HUDEP-2 (cell line): Measurements from ENCODE around the gene ASTN2.
A peak's percentile ranks its signal among the peaks of the same experiment; 100 is the strongest.

ENCODE experiments used
- DNase-seq, 76 experiments: peaks; one replicate each; lab custom pipeline; 2025; ENCODE audit not compliant: unreplicated experiment in 76 of 76; lab: John Stamatoyannopoulos, UW

The ASTN2 gene

DNA sequence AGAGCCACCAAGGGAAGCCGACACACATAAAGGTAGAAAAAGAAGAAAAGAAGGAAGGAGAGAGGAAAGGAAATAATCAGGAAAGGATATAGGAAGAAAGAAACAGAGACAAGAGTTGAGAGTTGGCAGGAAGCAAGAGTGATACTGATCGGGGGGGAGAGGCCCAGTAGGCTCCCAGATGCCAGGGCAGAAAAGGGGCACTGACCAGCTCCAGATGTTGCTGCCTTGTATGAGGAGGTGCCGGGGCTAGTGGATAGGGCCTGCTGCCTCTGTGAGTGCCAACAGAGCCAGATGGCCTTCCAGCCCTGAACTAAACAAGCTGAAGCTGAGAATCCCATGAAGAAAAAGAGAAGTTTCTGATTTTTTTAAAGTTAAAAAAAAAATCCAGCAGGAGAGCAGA, 809.8 kb downstream of the ASTN2 start:
- DNase-seq: no peak

DNA sequence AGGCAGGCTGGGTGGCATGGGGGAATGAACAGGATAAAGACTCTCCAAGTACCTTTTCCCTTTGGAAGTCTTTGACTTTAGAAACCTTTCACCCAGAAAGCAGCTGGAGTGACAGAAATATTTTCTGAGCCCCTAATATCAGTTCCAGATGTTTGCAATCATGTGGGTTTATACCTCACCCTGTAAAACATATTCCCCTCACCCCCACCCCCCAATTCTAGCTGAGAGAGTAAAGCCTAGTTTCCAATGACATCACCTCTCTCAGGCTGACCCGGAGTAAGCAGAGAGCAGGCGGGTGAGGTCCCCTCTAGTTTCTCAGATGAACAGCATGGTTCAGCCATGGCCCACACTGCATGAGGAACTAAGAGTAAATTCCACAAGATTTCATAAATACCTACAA, 810.6 kb downstream of the ASTN2 start:
- no peak for DNase-seq

DNA sequence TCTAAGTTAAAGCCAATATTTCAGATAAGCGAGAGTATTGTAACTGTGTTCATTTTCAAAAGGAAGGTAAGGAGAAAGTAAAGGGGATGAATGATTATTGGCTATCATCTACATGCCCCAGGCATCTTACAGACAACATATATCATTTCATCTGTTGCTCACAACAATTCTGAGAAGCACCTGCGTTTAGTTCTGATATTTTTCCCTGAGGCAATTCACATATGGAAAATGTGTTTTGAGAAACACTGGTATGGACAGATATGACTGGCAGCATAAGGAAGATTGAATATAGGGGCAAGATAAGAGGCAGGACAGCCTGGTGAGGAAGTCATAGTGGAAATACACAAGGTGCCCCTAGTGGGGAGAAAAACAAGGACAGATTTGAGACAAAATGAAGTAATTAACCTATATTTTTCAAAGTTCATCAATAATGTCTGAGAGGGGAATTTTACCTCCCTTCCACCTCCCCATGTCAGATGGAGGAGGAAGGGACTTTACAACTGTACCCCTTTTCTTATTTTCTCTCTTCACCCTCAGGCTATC, 815.4 kb downstream of the ASTN2 start:
- peak in 9 of 76 experiments; percentile 2 to 30 (median 21) for DNase-seq

DNA sequence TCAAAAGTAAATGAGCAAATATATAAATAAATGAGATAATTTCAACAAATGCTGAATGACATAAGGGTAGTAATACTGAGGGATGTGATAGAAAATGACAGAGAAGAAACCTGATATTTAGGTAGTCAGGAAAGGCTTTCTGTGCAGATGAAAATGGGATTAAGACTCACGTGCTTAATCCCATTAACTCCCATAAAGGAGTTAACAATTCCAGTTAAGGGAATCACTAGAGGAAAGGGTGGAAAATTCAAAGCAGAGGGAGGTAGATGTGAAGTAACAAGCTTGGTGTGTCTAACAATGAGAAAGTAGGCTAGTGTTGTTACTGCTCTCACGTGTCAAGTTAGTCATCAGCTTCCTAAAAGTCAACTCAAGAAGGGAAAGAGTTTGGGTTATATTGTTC, 818.2 kb downstream of the ASTN2 start:
- no peak for DNase-seq

DNA sequence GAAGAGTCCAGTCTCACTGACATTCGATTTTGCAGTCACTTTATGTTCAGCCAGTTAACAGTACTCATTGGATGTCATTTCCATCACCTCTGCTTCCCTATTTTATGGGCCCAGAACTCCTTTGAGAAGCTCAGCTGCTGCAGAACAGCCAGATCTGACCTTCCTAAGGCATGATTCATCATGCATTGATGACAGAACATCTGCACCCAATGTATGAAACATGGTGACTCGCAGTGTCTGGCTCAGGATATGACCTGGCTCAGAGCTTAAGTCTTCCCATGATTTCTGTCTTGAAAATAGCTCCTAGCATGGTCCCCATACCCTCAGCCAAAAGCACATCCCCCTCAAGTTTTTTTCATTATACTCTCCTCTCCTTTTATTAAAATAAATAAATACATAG, 820.3 kb downstream of the ASTN2 start:
- no peak for DNase-seq

DNA sequence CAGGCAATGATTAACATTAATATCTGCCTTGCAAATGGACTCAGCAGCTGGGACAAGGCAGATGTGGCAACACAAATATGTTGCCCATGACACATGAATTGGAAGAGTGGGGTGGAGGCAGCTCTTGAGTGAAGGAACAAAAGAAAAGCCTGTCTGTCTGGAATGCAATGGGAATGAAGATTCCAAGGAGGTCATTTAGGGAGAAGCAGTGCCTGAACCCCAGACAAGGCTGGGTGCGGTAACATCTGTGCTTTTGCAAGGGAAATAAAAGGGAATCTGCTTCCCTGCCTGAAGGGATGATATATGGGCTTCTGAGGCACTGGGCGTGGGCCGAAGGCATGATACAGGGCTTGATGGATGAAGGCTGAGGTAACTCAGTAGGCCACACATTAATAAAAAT, 821.9 kb downstream of the ASTN2 start:
- DNase-seq: no peak

DNA sequence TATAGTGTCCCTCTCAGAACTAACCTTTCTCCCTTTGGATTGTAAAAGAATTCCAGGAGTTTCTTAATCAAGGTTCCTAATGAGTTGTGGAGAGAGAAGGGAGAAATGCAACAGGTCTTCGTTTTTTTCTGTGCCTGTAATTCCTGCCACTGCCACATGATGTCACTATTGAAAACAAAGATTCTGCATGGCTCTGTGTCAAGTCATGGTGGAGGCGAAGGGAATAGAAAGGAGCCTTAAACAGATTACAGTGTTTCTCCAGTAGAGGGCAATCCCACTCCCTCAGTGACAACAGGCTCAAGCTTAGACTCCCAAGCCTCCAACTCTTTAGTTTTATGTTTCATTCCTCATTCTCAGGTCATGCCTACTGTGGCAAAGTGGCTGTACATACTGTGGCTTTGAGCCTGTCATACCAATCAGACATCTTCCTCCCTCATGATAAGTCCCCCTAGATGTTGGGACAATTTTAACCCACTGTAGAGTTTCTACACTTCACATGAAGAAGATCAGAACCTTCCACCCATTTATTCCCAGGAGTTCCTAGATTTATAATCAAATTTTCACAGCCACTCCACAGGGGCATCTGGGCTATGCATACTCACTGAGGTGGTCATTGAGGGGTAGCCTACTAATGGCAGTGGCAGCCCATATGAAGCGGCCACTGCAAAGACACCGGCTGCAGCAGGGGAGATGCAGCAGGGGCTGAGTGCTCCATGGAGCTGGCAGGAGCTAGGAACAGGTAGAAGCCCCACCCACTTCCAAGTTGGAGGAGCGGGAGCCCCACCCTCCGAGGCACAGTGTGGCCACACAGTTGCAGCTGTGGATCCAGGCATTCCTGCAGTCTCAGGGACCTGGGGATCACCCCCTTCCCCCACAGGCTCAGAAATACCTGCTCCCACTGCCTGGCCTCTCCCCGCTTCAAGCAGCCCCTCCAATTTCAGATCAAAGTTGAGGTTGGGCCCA, 825.2 kb downstream of the ASTN2 start:
- DNase-seq: peak in 49 of 76 experiments; percentile 2 to 78 (median 35)

DNA sequence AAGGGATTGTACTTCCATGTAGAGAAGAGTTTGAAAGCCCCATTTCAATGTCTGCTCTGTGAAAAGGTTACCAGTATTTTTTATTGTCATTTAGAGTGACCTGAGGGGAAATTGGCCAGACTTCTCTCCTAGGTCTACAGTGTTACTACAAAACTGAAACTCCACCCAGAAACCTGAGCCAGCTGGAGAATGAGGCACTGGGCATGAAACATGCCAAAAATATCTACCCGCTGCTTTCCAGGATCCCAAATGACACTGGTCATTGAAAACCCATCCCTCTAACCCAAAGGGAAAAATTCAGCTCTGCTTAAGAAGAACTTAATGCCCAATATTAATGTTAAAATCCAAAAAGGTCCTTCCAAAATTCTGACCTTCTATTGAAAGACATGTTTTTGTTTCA, 826.9 kb downstream of the ASTN2 start:
- no peak for DNase-seq

DNA sequence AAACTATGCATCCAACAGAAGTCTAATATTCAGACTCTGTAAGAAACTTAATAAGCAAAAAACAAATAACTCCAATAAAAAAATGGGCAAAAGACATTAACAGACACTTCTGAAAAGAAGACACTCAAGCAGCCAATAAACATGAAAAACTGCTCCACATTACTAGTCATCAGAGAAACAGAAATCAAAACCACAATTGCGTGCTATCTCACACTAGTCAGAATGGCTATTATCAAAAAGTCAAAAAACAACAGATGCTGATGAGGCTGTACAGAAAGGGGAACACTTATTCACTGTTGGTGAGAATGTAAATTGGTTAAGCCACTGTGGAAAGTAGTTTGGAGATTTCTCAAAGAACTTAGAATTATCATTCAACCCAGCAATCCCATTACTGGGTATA, 829.0 kb downstream of the ASTN2 start:
- no peak for DNase-seq

DNA sequence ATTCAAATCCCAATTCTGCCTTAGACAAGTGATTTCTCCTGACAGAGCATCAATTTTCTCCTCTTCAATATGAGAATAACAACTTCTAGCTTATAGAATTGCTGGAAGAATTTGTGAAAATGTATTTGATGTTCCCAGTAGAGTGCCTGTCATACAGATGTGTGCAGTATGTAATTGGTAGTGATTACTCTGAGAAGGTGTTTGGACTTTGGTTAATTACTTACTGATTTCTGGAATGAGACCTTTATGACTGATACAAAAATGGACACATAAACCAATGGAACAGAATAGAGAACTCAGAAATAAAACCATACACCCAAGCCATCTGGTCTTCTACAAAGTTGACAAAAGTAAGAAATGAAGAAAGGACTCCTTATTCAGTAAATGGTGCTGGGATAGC, 829.7 kb downstream of the ASTN2 start:
- DNase-seq: no peak

DNA sequence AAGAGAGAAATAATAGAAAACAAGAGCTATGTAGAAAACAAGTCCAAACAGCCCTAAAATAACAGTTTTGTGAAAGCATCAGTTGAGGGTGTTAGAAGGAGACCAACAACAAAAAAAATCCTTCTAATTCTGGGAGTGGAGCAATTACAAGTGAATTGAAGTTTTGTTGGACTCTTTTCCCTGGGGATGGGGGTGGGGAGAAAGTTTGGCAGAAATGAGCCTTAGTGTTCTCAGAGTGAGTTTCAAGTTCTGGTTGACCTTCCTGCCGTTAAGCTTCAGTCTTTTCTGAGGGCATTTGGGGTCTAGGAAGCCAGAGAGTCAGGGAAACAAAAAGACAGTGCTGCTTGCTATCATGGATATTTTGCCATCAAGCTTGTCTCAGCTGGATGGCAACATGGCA, 834.0 kb downstream of the ASTN2 start:
- DNase-seq: no peak

DNA sequence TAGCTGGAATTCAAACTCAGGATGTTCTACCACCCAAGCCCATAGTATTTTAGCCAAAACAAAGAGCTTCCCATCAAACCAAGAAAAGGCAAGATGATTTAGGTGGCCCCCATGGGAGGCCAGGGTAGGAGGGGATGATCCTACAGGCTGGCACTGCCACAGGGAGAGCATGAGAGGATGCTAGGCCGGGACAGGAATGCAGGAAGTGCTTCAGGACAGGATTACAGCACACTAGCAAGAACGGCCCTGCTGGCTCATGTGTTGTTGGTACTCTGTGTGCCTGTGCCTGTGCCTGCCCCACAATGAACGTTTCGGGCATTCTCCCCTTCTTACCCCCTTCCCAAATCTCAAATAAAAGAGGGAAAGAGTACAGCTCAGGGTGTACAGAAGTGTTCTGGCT, 838.5 kb downstream of the ASTN2 start:
- no peak for DNase-seq

DNA sequence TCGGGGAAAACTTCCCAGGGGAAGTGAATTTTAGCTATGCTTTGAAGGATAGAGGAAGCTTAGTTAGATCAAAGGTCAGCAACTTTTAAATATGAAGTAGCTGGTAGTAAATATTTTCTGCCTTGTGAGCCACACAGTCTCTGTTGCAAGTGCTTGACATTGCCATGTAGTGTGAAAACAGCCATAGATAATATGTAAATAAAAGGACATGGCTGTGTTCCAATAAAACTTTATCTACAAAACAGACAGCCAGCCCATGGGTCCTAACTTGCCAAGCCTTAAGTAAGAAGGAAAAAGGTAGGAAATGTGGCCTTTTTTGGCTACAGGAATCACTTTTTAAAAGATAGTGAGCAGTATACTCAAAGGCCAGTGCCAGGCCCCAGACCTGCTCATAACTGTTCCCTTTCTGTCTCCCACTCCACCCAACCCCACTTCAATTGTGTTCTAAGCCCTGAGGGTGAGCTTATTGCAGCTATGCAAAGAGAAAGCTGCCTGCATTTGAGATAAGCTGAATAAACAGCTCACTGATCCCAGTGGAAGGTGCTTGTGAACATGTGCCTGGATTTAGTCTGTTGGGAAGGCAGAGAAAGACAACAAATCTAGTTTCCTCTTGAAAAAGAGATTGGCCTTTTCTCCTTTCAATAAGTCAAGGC, 840.7 kb downstream of the ASTN2 start:
- peak in 27 of 76 experiments; percentile 4 to 54 (median 19) for DNase-seq

DNA sequence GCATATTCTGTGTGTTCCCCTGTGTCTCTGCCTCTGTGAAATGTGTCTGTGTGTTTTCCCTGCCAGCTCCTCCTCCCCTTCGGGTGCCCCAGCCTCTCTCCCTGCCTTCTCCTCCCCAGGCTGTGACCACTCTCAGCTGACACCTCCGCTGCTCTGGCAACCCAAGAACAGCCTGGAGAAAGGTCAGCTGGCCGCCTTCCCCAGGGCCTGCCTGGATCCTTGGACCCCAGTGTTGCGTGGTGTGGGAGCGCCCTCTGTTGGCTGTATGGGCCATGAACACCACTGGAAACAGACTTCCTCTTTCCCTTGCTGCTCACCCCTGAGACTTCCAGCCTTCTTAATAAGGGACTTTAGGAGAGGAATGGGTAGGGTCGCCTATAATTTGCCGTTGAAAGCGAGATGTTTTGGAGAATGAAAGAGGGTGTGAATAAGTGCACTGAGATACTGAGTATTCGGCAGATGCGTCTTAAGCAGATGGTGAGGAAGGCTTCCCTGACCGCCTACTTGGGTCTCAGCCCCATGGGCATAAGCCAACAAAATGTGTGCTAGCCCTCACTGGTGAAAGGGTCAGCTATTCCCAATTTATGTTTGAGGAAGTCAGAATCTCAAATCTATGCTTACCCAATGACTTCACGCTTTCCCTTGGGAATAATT, 842.6 kb downstream of the ASTN2 start:
- peak in 64 of 76 experiments; percentile 5 to 76 (median 50) for DNase-seq

DNA sequence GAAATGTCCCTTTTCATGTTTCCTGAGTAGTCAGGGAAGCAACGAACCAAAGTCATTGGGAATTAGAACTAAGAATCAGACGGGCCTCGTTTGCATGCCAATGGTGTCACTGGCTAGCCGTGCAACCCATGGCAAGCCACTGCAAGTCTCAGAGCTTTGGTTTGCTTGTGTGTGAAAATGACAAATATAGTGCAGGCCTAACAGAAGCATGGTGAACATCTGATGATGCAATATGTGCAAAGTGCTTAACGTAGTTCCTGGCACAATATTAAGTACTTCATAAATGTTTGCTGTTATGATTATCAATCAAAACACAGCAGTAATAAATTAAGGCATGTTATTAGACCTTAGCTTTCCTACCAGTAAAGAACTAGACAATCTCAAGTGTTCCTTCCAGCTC, 845.7 kb downstream of the ASTN2 start:
- DNase-seq: no peak

DNA sequence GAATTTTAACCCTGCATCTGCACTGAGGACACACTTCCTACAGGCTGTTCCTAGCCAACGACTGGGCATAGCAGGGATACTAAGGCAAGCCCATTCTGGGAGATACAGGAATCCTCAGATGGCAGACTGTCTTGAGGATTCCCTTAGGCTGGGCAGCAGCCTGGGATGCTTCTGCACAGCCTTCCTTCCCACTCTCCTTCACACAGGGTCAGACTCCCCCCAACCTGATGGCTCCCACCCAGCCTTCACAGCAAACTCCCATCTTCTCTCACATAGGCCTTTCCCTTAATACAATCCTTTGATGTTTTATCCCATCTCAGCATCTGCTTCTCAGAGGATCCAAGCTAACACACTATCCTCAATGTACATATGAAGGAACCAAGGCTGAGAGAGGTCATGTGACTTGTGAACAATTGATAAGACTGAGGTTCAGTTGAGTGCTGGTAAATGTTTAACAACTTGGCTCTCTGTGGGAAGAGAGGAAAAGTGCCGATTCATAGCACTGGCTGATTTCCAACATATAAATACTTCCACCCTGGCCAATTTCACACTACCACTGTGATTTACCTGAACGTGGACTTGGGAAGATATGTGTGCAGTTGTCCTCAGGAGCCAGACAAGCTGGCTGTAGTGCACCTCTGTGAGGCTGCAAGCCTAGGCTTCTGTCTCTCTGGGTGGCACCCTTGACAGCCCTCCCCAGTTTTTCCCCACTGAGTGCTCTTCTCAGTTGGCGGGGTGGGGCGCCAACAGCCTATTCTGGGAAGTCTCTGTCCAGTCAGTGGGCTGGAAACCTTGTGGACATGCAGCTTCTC, 848.0 kb downstream of the ASTN2 start:
- DNase-seq: no peak

DNA sequence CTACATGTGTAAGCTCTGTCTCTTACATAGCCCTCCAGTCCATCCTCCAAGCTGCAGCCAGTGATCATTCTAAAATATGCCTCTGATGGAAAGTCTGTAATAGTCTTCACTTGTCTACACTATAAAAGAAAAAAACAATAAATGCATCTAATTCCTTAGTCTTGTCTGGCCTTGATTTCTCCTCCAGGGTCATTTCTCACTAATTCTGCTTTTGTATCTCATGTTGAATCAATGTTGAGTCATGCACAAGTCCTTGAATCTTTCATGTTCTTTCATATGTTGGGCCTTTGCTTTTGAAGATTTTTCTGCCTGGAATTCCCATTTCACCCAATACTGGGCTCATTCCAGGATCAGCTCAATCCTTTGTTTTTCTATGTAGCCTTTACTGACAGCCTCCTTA, 848.9 kb downstream of the ASTN2 start:
- no peak for DNase-seq

DNA sequence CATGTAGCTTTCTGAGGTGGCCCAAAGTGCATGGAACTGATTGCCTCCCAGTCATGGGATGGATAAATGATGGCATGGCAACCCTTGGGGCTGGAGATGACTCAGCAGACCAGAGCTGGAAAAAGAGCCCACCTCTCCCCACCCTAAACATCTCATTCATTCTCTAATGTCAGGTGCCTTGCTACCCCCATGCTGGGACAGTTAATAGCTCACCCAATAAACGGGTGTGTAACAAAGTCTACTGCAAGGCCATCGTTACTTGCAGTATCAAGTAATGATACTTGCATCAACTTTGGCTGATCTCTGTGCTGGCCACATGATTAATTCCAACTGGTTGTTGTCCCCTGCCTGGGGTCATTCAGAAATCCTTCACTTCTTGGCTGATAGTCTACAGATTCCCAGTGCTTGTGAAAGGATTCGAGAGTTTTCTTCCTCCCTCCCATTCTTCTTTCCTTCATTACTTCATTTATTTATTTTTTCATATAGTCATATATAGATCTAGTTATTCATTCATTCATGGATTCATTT, 850.5 kb downstream of the ASTN2 start:
- DNase-seq: no peak

DNA sequence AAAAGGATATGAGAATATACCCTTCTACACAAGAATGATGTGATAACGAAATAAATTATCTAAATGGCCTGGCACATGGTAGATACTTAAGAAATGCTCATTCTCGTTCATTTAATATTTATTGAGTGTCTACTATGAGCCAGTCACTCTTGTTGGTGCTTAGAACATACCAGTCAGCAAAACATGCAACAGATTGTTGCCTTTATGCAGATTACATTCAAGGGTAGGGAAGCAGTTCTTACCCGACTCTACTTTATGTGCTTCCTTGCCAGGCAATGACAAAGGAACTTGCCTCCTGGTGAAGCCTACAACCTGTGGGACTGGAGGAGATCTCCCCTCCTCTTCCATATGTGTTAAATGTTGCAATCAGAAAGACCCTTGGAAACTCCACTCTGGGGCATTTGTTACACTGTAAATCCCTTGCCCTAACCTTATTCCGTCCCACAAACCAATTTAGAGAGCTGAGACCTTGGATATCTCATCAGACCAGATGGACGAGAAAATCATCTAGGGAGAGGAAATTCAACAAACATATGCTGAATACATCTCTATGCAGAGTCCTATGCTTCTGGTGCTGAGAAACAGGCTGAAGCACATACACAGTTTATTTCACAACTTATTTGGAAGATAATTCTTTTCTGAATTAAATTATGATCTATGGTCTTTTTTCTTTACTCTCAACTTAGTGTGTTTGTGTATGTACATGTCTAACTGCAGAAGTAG, 855.9 kb downstream of the ASTN2 start:
- DNase-seq: no peak
